SU-DHL-6 (cell line): Measurements from ENCODE around the gene PLEKHM1.

ENCODE experiments used
- H2AFZ ChIP-seq: fragments of 200-600 bp; sonication (generic); 2 replicates; pipeline ENCODE4 v1.6.1; 2014; ENCODE audit warnings: low read depth, mild to moderate bottlenecking, moderate library complexity, mixed read lengths, antibody characterized with exemption, low read length; ENCODE audit not compliant: severe bottlenecking
- H3F3A ChIP-seq: fragments of 200-600 bp; shearing (Covaris generic); 2 replicates; pipeline ENCODE4 v1.6.0; 2016; ENCODE audit warnings: antibody characterized with exemption, mild to moderate bottlenecking; ENCODE audit not compliant: insufficient read depth
- H3K27ac ChIP-seq: fragments of 200-600 bp; sonication (generic); 2 replicates; pipeline ENCODE4 v1.5.1; 2016; ENCODE audit warnings: low read depth, mild to moderate bottlenecking, low read length, moderate library complexity, mixed read lengths
- H3K27me3 ChIP-seq: fragments of 200-600 bp; sonication (generic), shearing (Covaris generic); 2 replicates; pipeline ENCODE4 v1.6.0; 2014; ENCODE audit warnings: mild to moderate bottlenecking, low read length
- H3K36me3 ChIP-seq: fragments of 200-600 bp; sonication (generic); 2 replicates; pipeline ENCODE4 v1.6.1; 2014; ENCODE audit warnings: mild to moderate bottlenecking, low read length, mixed read lengths
- H3K4me2 ChIP-seq: fragments of 300-600, 200-600 bp; shearing (Covaris generic), sonication (generic); 2 replicates; pipeline ENCODE4 v1.6.0; 2014; ENCODE audit warnings: low read length, low read depth, mild to moderate bottlenecking; ENCODE audit not compliant: poor library complexity, severe bottlenecking
- H3K4me3 ChIP-seq: fragments of 200-600 bp; sonication (generic); 2 replicates; pipeline ENCODE4 v1.5.1; 2014; ENCODE audit warnings: antibody characterized with exemption, low read length, mild to moderate bottlenecking, mixed read lengths; ENCODE audit not compliant: insufficient read depth, poor library complexity, severe bottlenecking
- H3K79me2 ChIP-seq: fragments of 200-600 bp; sonication (generic); 2 replicates; pipeline ENCODE4 v1.6.1; 2014; ENCODE audit warnings: mild to moderate bottlenecking, low read length, moderate library complexity; ENCODE audit not compliant: insufficient read depth
- H3K9ac ChIP-seq: fragments of 200-600 bp; sonication (generic); 2 replicates; pipeline ENCODE4 v1.7.0; 2014; ENCODE audit warnings: mild to moderate bottlenecking, low read length
- H3K9me2 ChIP-seq: fragments of 200-600 bp; sonication (generic); replicated peaks from 2 replicates; pipeline ENCODE4 v1.6.1; 2014; ENCODE audit warnings: low read length; ENCODE audit not compliant: insufficient read depth
- H3K9me3 ChIP-seq: fragments of 200-600 bp; sonication (generic); 2 replicates; pipeline ENCODE4 v1.6.1; 2014; ENCODE audit warnings: low read length, mixed read lengths; ENCODE audit not compliant: insufficient read depth
- H4K20me1 ChIP-seq: fragments of 200-600 bp; sonication (generic); 2 replicates; pipeline ENCODE4 v1.6.1; 2014; ENCODE audit warnings: low read depth, mild to moderate bottlenecking, antibody characterized with exemption, low read length, moderate library complexity, mixed read lengths
- CTCF ChIP-seq: fragments of 200-600 bp; sonication (generic); IDR thresholded peaks from one replicate; pipeline ENCODE4 v1.5.1; 2017; ENCODE audit warnings: antibody characterized with exemption, mild to moderate bottlenecking, low read length, moderate library complexity; ENCODE audit not compliant: insufficient read depth, poor library complexity, severe bottlenecking
- EZH2phosphoT487 ChIP-seq: fragments of 200-600 bp; sonication (generic), shearing (Covaris generic); conservative IDR thresholded peaks from 2 replicates; pipeline ENCODE4 v1.6.1; 2018; ENCODE audit warnings: mild to moderate bottlenecking, antibody characterized with exemption, low read length, moderate library complexity, mixed read lengths

Gene PLEKHM1

GRCh38 chr17:45438931-45439610, 51.5 kb downstream of the PLEKHM1 start:
- Histone ChIP-seq H2AFZ (no peak overlapping the region), H3K9ac (no peak overlapping the region), H3K27ac (no peak overlapping the region), H3K27me3 (no peaks in the 10 kb centered on the region), H3F3A (no peaks in the 10 kb centered on the region), H3K9me3 (no peaks in the 10 kb centered on the region), H3K4me3 (no peak overlapping the region), H3K9me2 (no peaks in the 10 kb centered on the region), H3K36me3 (no peaks in the 10 kb centered on the region), H3K79me2 (no peaks in the 10 kb centered on the region), H3K4me2 (no peak overlapping the region), H4K20me1 (no peaks in the 10 kb centered on the region)
- TF ChIP-seq CTCF (no peak), EZH2phosphoT487 (no peak)

- H3K9me3 ChIP-seq, result no peaks in the 10 kb centered on the region
- H3K9ac ChIP-seq, result no peak overlapping the region
- H3F3A ChIP-seq, result no peaks in the 10 kb centered on the region
- H3K27me3 ChIP-seq, result no peaks in the 10 kb centered on the region
- H3K9me2 ChIP-seq, result no peaks in the 10 kb centered on the region
- H3K4me2 ChIP-seq, result no peak overlapping the region
- H3K4me3 ChIP-seq, result no peak overlapping the region
- no peaks in the 10 kb centered on the region for H3K36me3 ChIP-seq
- H3K27ac ChIP-seq, result no peak overlapping the region
- no peak overlapping the region for H2AFZ ChIP-seq
- no peaks in the 10 kb centered on the region for H3K79me2 ChIP-seq
- TF ChIP-seq CTCF (no peak), EZH2phosphoT487 (no peak)
- no peaks in the 10 kb centered on the region for H4K20me1 ChIP-seq
Measured at GRCh38 chr17:45437465-45438283, 52.8 kb downstream of the PLEKHM1 start.

- Histone ChIP-seq H3K79me2 (no peaks in the 10 kb centered on the region), H3K36me3 (no peaks in the 10 kb centered on the region), H3F3A (no peaks in the 10 kb centered on the region), H3K9me2 (no peaks in the 10 kb centered on the region), H4K20me1 (no peaks in the 10 kb centered on the region), H3K9ac (no peak overlapping the region), H2AFZ (no peak overlapping the region), H3K4me2 (no peak overlapping the region), H3K4me3 (no peak overlapping the region), H3K9me3 (no peaks in the 10 kb centered on the region), H3K27me3 (no peaks in the 10 kb centered on the region), H3K27ac (no peak overlapping the region)
- TF ChIP-seq EZH2phosphoT487, result no peak
- no peak for TF ChIP-seq CTCF
Measured at GRCh38 chr17:45436625-45437464, 53.7 kb downstream of the PLEKHM1 start.
